ENCODE results near the gene MSTO1. TPM values are rescaled to one million over a fixed set of nuclear protein-coding genes. Genes with fewer than 3 reads are reported as not detected.

The MSTO1 gene
- total and polyA plus RNA-seq, 7 experiments from 2014 or later: 15.6 to 129 (median 59.8) TPM

DNA sequence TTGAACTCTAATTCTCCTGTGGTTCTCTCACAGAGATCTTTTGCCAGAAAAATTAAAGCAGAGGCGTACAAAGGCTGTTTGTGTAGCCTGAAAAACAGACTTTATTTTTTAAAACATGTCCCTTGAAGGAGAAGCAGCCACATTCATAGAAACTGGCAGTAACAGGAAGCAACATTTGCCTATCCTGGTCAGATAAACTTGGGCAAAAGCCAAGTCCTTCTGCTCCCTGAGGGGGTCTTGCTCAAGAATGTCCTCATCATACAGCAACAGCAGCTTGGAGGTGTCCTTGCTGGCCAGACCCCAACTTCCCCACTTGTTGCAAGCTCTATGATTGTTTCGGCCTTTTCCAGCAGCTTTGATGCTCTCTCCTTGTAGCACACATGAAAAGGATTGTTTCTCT is 36.3 kb downstream of the MSTO1 start:
- H3K4me1 Mint-ChIP-seq: peaks cover 0 to 7% (median 0%) of the 10 kb centered on the region in 7 donors
- H3K9me3 Mint-ChIP-seq: peaks cover 3 to 26% (median 14%) of the 10 kb centered on the region in 11 donors
- H3K27me3 Mint-ChIP-seq: peaks cover 0 to 4% (median 4%) of the 10 kb centered on the region in 5 donors
- no peak for ATAC-seq
- ChIA-PET CTCF (interaction anchor here (0.6 kb wide), 1 partner anchor 19 kb away, joined by 4 read pairs; no protein-coding TSS in a partner anchor), POLR2A (no interaction called here)
- intact Hi-C loops (cut with micrococcal nuclease): no loop called here
- Histone ChIP-seq H3K27me3 (ENCODE audit: control insufficient read depth in 2 of 2, insufficient read depth in 2 of 2, low read length in 2 of 2) (peaks cover 0 to 2% of the 10 kb centered on the region in 2 donors), H3K27ac (ENCODE audit: low read depth, low read length) (no peak overlapping the region), H3K36me3 (ENCODE audit: control insufficient read depth in 2 of 3, insufficient read depth in 3 of 3, low read length in 3 of 3) (no peaks in the 10 kb centered on the region), H3K9me3 (ENCODE audit: control insufficient read depth in 2 of 3, low read length in 3 of 3) (peaks cover 0 to 10% (median 0%) of the 10 kb centered on the region in 3 experiments), H3K4me3 (ENCODE audit: low read length) (no peak overlapping the region), H3K4me1 (ENCODE audit: control insufficient read depth in 2 of 2, insufficient read depth in 2 of 2, low read length in 2 of 2) (no peaks in the 10 kb centered on the region)
- H3K4me3 Mint-ChIP-seq: no peak overlapping the region
- H3K27ac Mint-ChIP-seq: peak overlapping the region in 1 of 9 donors; percentile 23
- DNase-seq: no peak
- peaks cover 5 to 15% (median 9%) of the 10 kb centered on the region in 5 donors for H3K36me3 Mint-ChIP-seq

DNA sequence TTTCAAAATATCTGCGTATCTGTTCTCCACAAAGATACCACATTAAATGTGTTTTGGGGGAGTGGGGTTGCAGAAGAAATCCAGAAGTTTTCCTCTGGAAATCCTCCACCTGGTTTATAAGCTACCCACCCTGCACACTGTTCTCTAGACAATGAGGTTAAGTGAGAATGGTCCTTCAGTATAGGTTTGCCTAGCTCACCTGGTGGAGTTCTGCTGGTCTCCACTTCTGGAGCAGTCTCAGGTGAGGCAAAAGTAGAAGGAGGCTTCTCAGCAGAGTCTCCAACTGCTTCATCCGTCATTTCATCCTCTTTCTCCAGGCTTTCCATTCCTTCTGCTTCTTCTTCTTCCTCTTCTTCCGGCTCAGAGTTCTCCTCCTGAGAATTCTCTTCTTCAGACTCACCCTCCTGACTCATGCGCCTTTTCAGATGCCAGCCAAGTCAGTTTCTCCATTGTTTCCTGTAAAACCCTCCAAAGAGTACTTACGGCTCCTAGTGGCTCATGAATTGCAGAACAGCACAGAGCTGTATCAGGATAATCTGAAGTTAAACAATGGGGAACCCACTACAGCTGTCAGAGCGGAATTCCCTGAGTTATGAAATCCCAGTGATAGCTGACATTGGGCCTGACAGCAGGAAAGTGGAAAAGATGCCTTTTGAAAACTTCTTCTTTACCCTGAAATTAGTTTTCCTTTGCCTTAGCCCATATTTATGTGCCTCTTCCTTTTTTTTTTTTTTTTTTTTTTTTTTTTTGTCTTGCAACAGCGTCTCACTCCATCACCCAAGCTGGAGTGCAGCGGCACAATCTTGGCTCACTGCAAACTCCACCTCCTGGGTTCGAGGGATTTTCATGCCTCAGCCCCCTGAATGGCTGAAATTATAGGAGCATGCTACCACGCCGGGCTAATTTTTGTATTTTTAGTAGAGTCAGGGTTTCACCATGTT is 38.5 kb downstream of the MSTO1 start:
- H3K4me1 Mint-ChIP-seq: peaks cover 0 to 7% (median 0%) of the 10 kb centered on the region in 7 donors
- H3K9me3 ChIP-seq (ENCODE audit: control insufficient read depth in 2 of 3, low read length in 3 of 3): peaks cover 0 to under 1% (median 0%) of the 10 kb centered on the region in 3 experiments
- DNase-seq (no peak), ATAC-seq (peak; percentile 67)
- H3K4me3 ChIP-seq (ENCODE audit: low read length): no peak overlapping the region
- H3K4me3 Mint-ChIP-seq: no peak overlapping the region
- H3K27me3 ChIP-seq (ENCODE audit: control insufficient read depth in 2 of 2, insufficient read depth in 2 of 2, low read length in 2 of 2): no peaks in the 10 kb centered on the region
- no peak overlapping the region for H3K27ac Mint-ChIP-seq
- intact Hi-C loops (cut with micrococcal nuclease): no loop called here
- POLR2A ChIA-PET: interaction anchor here (0.9 kb wide), 1 partner anchor 241 kb away, joined by 3 read pairs; no protein-coding TSS in a partner anchor
- H3K36me3 Mint-ChIP-seq: peaks cover 0 to 8% (median 2%) of the 10 kb centered on the region in 5 donors
- H3K27me3 Mint-ChIP-seq: peaks cover 0 to 13% (median 4%) of the 10 kb centered on the region in 5 donors
- H3K36me3 ChIP-seq (ENCODE audit: control insufficient read depth in 2 of 3, insufficient read depth in 3 of 3, low read length in 3 of 3): no peaks in the 10 kb centered on the region
- H3K9me3 Mint-ChIP-seq: peaks cover 0 to 4% (median 0%) of the 10 kb centered on the region in 11 donors
- H3K27ac ChIP-seq (ENCODE audit: low read depth, low read length): no peak overlapping the region
- CTCF ChIA-PET: no interaction called here
- no peaks in the 10 kb centered on the region for H3K4me1 ChIP-seq (ENCODE audit: control insufficient read depth in 2 of 2, insufficient read depth in 2 of 2, low read length in 2 of 2)

DNA sequence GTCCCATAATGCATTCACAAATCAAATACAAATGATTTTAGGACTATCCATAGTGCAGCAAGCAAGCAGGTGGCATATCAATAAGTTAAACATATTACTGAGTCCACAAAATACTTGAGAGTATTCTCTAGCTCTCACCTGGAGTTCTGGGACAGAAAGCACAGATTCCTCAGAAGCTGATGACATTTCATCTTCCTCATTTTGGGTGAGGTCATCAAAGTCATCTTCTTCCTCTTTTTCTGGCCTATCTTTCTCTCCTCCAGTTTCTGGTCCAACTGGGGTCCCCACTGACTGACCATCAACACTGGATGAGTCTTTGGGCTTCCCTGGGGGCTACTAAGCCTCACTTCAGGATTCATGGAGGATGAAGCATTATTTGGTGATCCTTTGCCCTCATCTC is 39.7 kb downstream of the MSTO1 start:
- H3K9me3 ChIP-seq (ENCODE audit: control insufficient read depth in 2 of 3, low read length in 3 of 3): no peaks in the 10 kb centered on the region
- H3K27ac ChIP-seq (ENCODE audit: low read depth, low read length): no peak overlapping the region
- H3K4me3 Mint-ChIP-seq: no peak overlapping the region
- no peak for ATAC-seq
- no peaks in the 10 kb centered on the region for H3K4me1 ChIP-seq (ENCODE audit: control insufficient read depth in 2 of 2, insufficient read depth in 2 of 2, low read length in 2 of 2)
- H3K27ac Mint-ChIP-seq: no peak overlapping the region
- CTCF ChIA-PET: interaction anchor here (0.7 kb wide), 1 partner anchor 274 kb away, joined by 4 read pairs; no protein-coding TSS in a partner anchor
- no peak overlapping the region for H3K4me3 ChIP-seq (ENCODE audit: low read length)
- POLR2A ChIA-PET: no interaction called here
- H3K4me1 Mint-ChIP-seq: peaks cover 0 to 7% (median 0%) of the 10 kb centered on the region in 7 donors
- H3K27me3 Mint-ChIP-seq: peaks cover 0 to 16% (median 4%) of the 10 kb centered on the region in 5 donors
- no peaks in the 10 kb centered on the region for H3K9me3 Mint-ChIP-seq
- H3K36me3 ChIP-seq (ENCODE audit: control insufficient read depth in 2 of 3, insufficient read depth in 3 of 3, low read length in 3 of 3): no peaks in the 10 kb centered on the region
- H3K27me3 ChIP-seq (ENCODE audit: control insufficient read depth in 2 of 2, insufficient read depth in 2 of 2, low read length in 2 of 2): no peaks in the 10 kb centered on the region
- peaks cover 0 to 8% (median 2%) of the 10 kb centered on the region in 5 donors for H3K36me3 Mint-ChIP-seq
- DNase-seq: no peak
- intact Hi-C loops (cut with micrococcal nuclease): no loop called here

DNA sequence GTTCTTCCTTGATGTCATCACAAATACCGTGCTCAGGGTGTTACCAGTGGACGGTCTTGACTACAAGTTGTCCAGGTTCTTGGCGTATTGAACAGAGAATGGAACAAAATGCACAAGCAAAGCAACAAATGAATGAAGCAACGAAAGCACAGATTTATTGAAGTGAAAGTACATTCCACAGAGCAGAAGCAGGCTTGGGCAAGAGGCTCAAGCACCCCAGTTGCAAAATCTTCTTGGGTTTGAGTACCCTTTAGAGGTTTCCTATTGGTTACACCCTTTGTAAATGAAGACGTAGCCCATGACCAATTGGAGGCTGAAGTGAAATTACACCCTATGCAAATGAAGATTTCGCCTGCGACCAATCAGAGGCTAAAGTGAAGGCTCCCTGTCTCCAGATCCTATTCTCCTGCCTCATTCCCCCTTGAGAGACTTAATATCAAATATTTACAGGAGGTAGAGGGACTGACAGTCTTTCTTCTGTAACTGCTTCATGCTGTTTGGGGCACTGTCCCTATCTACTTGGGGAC is 40.3 kb downstream of the MSTO1 start:
- H3K4me1 Mint-ChIP-seq: peaks cover 0 to 5% (median 0%) of the 10 kb centered on the region in 7 donors
- POLR2A ChIA-PET: no interaction called here
- CTCF ChIA-PET: no interaction called here
- no peak overlapping the region for H3K4me3 Mint-ChIP-seq
- Histone ChIP-seq H3K4me3 (ENCODE audit: low read length) (no peak overlapping the region), H3K27ac (ENCODE audit: low read depth, low read length) (no peak overlapping the region), H3K27me3 (ENCODE audit: control insufficient read depth in 2 of 2, insufficient read depth in 2 of 2, low read length in 2 of 2) (no peaks in the 10 kb centered on the region), H3K36me3 (ENCODE audit: control insufficient read depth in 2 of 3, insufficient read depth in 3 of 3, low read length in 3 of 3) (no peaks in the 10 kb centered on the region), H3K9me3 (ENCODE audit: control insufficient read depth in 2 of 3, low read length in 3 of 3) (no peaks in the 10 kb centered on the region), H3K4me1 (ENCODE audit: control insufficient read depth in 2 of 2, insufficient read depth in 2 of 2, low read length in 2 of 2) (no peaks in the 10 kb centered on the region)
- H3K27ac Mint-ChIP-seq: no peak overlapping the region
- intact Hi-C loops (cut with micrococcal nuclease): no loop called here
- no peaks in the 10 kb centered on the region for H3K9me3 Mint-ChIP-seq
- peaks cover 0 to 8% (median 2%) of the 10 kb centered on the region in 5 donors for H3K36me3 Mint-ChIP-seq
- DNase-seq (no peak), ATAC-seq (no peak)
- peaks cover 0 to 16% (median 4%) of the 10 kb centered on the region in 5 donors for H3K27me3 Mint-ChIP-seq

DNA sequence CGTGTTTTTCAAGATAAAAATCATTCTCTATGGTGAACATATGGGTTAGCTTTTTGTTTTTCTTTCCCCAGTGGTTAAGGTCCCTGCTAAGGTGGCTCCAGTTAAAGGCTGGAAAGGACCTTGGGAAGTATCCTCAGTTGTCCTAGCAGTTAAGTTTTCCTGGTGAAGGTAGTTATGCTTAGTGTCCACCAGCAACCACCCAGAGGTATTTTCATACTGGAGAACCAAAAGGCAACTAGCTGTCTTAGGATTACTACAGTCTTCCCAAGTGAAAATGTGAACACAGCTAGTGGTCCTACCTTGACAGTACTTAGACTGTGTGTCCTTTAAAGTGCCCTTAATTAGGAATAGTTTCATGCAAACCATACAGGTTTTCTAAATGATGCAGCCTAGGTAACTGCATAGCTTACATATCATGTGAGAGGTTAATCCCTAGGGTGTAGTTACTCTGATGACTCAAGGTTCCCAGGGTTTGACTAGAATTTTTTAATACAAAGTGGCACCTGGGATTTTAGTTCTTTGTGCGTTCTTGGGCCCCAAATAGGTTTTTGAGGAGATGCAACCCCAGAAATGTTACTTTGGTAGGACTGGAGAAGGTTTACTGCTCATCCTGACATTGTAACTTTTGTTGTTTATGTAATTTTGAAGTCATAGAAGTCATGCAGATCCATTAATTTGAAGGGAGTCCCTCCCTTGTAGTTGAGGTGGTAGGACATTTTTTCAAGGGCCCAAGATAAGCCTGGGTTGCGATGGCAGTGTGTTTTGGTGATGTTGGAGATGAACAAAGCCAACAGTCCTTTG is 42.0 kb downstream of the MSTO1 start:
- Mint-ChIP-seq H3K36me3 (peaks cover 0 to 8% (median 3%) of the 10 kb centered on the region in 5 donors), H3K9me3 (no peaks in the 10 kb centered on the region), H3K27ac (no peak overlapping the region), H3K4me1 (peaks cover 0 to 3% (median 0%) of the 10 kb centered on the region in 7 donors), H3K4me3 (no peak overlapping the region), H3K27me3 (peaks cover 0 to 16% (median 3%) of the 10 kb centered on the region in 5 donors)
- no peaks in the 10 kb centered on the region for H3K27me3 ChIP-seq (ENCODE audit: control insufficient read depth in 2 of 2, insufficient read depth in 2 of 2, low read length in 2 of 2)
- no peak for DNase-seq
- intact Hi-C loops (cut with micrococcal nuclease): no loop called here
- no peaks in the 10 kb centered on the region for H3K4me1 ChIP-seq (ENCODE audit: control insufficient read depth in 2 of 2, insufficient read depth in 2 of 2, low read length in 2 of 2)
- H3K9me3 ChIP-seq (ENCODE audit: control insufficient read depth in 2 of 3, low read length in 3 of 3): no peaks in the 10 kb centered on the region
- ChIA-PET CTCF (no interaction called here), POLR2A (no interaction called here)
- H3K27ac ChIP-seq (ENCODE audit: low read depth, low read length): no peak overlapping the region
- no peaks in the 10 kb centered on the region for H3K36me3 ChIP-seq (ENCODE audit: control insufficient read depth in 2 of 3, insufficient read depth in 3 of 3, low read length in 3 of 3)
- H3K4me3 ChIP-seq (ENCODE audit: low read length): no peak overlapping the region
- ATAC-seq: no peak

DNA sequence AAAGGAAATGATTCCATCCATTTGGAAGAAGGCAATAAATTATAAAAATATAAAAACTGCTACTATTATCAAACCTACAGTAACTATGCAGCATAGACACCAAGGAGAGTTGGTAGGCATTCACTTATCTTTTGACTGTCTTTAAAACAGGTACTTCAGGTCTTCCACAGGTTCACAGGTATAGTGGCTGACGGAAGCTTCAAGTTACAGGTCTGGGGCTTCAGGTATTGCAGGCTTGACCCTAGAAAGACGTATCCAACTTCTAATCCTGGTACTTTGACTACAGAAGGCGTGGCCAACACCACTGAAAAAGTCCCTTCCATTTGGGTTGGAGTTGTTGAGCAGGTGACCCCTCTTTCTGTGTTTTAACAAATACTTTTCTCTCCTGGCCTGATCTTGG is 42.9 kb downstream of the MSTO1 start:
- POLR2A ChIA-PET: no interaction called here
- peak overlapping the region in 1 of 10 donors; percentile 8 for H3K4me3 Mint-ChIP-seq
- H3K4me3 ChIP-seq (ENCODE audit: low read length): no peak overlapping the region
- H3K9me3 Mint-ChIP-seq: no peaks in the 10 kb centered on the region
- H3K9me3 ChIP-seq (ENCODE audit: control insufficient read depth in 2 of 3, low read length in 3 of 3): no peaks in the 10 kb centered on the region
- no peaks in the 10 kb centered on the region for H3K27me3 ChIP-seq (ENCODE audit: control insufficient read depth in 2 of 2, insufficient read depth in 2 of 2, low read length in 2 of 2)
- peaks cover 0 to 16% (median 3%) of the 10 kb centered on the region in 5 donors for H3K27me3 Mint-ChIP-seq
- H3K36me3 ChIP-seq (ENCODE audit: control insufficient read depth in 2 of 3, insufficient read depth in 3 of 3, low read length in 3 of 3): no peaks in the 10 kb centered on the region
- CTCF ChIA-PET: no interaction called here
- ATAC-seq: no peak
- intact Hi-C loops (cut with micrococcal nuclease): no loop called here
- no peak overlapping the region for H3K27ac Mint-ChIP-seq
- no peaks in the 10 kb centered on the region for H3K4me1 ChIP-seq (ENCODE audit: control insufficient read depth in 2 of 2, insufficient read depth in 2 of 2, low read length in 2 of 2)
- H3K4me1 Mint-ChIP-seq: peaks cover 0 to 3% (median 0%) of the 10 kb centered on the region in 7 donors
- DNase-seq: no peak
- H3K36me3 Mint-ChIP-seq: peaks cover 0 to 11% (median 3%) of the 10 kb centered on the region in 5 donors
- H3K27ac ChIP-seq (ENCODE audit: low read depth, low read length): no peak overlapping the region
